ENCODE results near the gene RHOJ.

Gene RHOJ

DNA sequence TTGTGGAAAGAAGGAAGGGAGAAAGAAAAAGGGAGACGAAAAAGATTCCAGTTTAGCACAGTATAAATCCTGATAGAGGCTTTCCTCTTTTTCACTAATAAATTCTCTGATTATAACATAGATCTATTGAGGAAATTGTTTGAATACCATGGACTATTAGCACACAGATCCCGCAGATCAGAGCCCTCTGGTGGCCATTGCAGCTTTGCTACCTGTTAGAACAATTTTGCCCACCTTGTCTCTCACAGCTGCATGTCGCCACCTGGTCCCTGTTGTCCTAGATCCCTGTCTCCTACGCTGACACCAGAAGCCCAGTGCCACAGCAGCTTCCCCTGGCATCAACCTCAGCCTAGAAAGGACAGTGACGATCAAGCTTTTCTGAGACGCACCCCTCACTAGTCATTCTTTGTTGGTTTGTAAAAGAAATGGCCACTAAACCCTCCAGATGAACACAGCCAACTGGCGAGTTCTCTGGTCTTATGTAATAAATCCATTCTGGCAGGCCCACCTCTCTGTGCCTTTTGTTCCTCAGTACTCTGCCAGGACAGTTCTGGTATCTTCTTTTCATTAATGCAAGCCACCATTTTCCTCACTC is 104.6 kb downstream of the RHOJ start:
- H3K4me3 ChIP-seq (ENCODE audit: low read depth, low read length), result no peak overlapping the region

DNA sequence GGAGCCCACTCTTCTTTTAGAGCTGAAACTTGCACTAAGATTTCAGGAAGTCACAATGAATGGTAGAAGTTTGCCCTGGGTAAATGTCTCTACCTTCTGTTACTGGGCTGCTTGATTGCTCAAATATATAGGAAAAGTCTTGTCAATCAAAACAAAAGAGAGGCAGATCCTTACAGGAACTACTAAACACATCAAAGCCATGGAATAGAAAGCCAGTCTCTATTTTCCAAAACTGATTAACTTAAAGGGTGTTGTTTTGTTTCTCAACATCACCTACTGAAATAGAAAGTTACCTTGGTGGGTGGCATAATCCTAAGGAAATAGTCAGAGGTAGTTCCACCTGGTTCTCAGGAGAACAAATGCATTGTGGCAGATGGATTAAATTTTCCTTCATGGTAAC is 114.6 kb downstream of the RHOJ start, which contains the start of gene GPHB5:
Gene GPHB5, minus strand, starts transcription at position 101 of the 400 bp plus-strand sequence. CDS start 1,086 bp downstream, outside the sequence.
- Histone ChIP-seq H3K9me3 (ENCODE audit: control insufficient read depth, insufficient read depth, low read length) (no peaks in the 10 kb centered on the region), H3K27me3 (ENCODE audit: control insufficient read depth, insufficient read depth, low read length) (no peaks in the 10 kb centered on the region), H3K4me1 (ENCODE audit: control insufficient read depth, insufficient read depth, low read length) (no peaks in the 10 kb centered on the region), H3K9ac (ENCODE audit: low read depth, low read length) (no peak within 1 kb of the TSS), H3K4me3 (ENCODE audit: low read depth, low read length) (no peak within 1 kb of the TSS), H3K36me3 (ENCODE audit: control insufficient read depth, insufficient read depth, low read length) (no peaks in the 10 kb centered on the region)

More for the DNA sequence above, 104.6 kb downstream of the RHOJ start:
- no peaks in the 10 kb centered on the region for H3K36me3 ChIP-seq (ENCODE audit: control insufficient read depth, insufficient read depth, low read length)
- H3K4me1 ChIP-seq (ENCODE audit: control insufficient read depth, insufficient read depth, low read length), result no peaks in the 10 kb centered on the region
- H3K9me3 ChIP-seq (ENCODE audit: control insufficient read depth, insufficient read depth, low read length), result no peaks in the 10 kb centered on the region
- no peaks in the 10 kb centered on the region for H3K27me3 ChIP-seq (ENCODE audit: control insufficient read depth, insufficient read depth, low read length)
- no peak overlapping the region for H3K9ac ChIP-seq (ENCODE audit: low read depth, low read length)

DNA sequence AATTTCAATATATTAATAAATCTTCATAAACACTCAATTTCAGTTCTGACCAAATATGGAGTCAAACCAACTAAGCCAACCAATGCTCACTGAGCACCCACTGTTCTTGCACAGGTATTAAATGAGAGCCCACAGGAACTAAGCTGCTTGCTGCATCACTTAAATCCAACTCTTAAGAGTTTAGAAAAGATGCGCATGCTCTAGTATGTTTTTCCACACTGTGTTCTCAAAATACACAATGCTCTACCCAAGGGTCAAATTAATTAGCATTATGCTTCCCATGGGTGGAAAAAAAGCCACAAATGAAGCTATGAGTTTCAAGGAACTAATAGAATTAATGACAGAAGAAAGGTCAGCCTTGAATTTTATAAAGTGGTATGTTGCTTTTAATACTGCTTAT is 118.2 kb downstream of the RHOJ start:
- H3K4me1 ChIP-seq (ENCODE audit: control insufficient read depth, insufficient read depth, low read length), result no peaks in the 10 kb centered on the region
- no peaks in the 10 kb centered on the region for H3K27me3 ChIP-seq (ENCODE audit: control insufficient read depth, insufficient read depth, low read length)
- H3K4me3 ChIP-seq (ENCODE audit: low read depth, low read length), result no peak overlapping the region
- no peaks in the 10 kb centered on the region for H3K36me3 ChIP-seq (ENCODE audit: control insufficient read depth, insufficient read depth, low read length)
- no peak overlapping the region for H3K9ac ChIP-seq (ENCODE audit: low read depth, low read length)
- no peaks in the 10 kb centered on the region for H3K9me3 ChIP-seq (ENCODE audit: control insufficient read depth, insufficient read depth, low read length)

DNA sequence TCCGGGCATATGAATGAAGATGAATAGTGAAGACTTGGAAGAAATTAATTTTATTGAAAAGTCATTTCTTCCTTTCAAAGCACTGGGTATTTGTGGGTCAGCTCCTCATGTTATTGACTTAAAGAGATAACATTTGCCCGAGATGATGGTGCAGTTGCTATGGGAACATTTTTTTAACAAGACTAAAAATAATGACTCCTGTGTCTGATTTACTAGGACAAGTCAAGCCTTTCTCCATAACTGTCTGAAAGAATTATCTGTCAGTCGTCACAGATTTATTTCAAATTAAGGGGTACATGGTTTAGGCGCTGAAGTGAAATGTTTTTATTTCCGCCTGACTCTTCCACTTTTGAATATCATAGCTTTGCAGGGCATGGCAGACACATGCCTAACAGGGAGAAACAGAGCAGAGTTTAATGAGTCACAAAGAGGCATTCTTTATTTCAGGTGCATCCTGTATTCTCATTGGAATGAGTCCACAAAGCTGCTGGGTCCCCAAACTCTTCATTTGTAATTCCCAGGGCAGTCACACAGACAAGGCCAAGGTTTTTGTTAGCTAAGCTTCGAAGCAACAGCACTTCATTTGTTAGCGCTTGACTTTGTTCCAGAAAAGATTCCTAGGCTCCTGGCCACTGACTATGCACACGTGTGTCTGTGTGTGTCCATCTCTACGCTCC is 118.8 kb downstream of the RHOJ start:
- no peaks in the 10 kb centered on the region for H3K9me3 ChIP-seq (ENCODE audit: control insufficient read depth, insufficient read depth, low read length)
- no peak overlapping the region for H3K4me3 ChIP-seq (ENCODE audit: low read depth, low read length)
- H3K27me3 ChIP-seq (ENCODE audit: control insufficient read depth, insufficient read depth, low read length), result no peaks in the 10 kb centered on the region
- H3K9ac ChIP-seq (ENCODE audit: low read depth, low read length), result no peak overlapping the region
- no peaks in the 10 kb centered on the region for H3K4me1 ChIP-seq (ENCODE audit: control insufficient read depth, insufficient read depth, low read length)
- H3K36me3 ChIP-seq (ENCODE audit: control insufficient read depth, insufficient read depth, low read length), result no peaks in the 10 kb centered on the region

DNA sequence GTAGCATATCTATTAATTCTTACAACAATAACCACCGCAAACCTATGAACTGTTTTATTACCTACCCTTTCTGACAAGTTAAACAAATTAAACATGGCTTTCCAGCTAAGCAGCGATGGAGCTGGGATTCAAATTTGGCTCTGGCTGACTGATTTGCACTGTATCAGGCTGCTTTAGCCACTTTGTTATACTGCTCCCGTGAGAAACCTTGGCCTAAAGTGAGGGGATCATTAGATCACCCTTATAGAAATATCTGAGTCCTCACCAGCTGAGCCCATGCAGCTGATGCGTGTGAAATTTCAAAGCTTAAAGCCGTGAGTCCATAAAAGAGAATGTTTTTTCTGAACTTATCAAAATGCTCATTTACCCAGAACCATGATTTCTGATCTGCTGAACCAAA is 122.6 kb downstream of the RHOJ start:
- H3K4me3 ChIP-seq (ENCODE audit: low read depth, low read length), result no peak overlapping the region
- H3K9ac ChIP-seq (ENCODE audit: low read depth, low read length), result no peak overlapping the region
- no peaks in the 10 kb centered on the region for H3K9me3 ChIP-seq (ENCODE audit: control insufficient read depth, insufficient read depth, low read length)
- H3K4me1 ChIP-seq (ENCODE audit: control insufficient read depth, insufficient read depth, low read length), result no peaks in the 10 kb centered on the region
- H3K27me3 ChIP-seq (ENCODE audit: control insufficient read depth, insufficient read depth, low read length), result no peaks in the 10 kb centered on the region
- no peaks in the 10 kb centered on the region for H3K36me3 ChIP-seq (ENCODE audit: control insufficient read depth, insufficient read depth, low read length)

DNA sequence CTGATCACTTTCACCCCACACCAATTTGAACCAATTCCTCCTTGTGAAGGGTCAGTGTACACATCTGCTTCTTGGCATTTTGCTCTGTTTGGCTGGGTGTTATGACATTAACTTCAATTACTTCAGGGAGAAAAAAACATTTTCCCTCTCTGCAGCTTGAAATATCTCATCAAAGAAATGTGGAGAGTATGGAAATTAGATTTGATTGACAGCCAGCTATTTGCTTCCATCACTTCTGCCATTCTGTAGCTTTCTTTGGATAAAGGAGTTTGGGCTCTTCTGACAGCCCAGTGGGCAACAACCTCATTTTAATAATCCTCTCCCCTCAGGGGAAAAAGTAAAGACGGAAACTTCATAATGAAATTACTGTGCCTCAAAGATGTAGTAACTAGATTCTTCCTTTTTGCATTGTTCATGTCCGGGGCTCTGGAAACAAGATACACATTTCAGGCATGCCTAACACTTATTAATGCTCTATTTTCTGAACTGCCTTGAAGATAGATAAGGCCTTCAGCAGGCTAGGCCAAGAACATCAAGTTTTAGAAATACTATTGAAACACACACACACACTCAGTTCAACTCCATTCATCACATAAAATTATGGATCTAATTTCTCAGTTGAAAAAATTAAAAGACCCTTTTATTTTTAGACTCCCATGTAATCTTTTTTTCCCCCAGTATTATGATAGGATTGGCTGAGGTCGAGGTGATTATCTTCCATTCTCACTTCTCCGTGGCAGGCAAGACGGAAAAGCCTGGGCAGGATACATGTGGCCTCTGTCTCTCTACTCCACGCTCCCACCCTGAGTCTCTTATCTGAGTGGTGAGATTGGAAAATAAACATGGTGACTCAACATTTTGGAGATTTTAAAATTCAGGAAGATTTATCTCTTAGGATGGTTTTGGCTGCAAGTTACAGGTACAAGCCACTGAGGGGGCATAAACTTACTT is 124.8 kb downstream of the RHOJ start:
- Histone ChIP-seq H3K27me3 (ENCODE audit: control insufficient read depth, insufficient read depth, low read length) (no peaks in the 10 kb centered on the region), H3K4me1 (ENCODE audit: control insufficient read depth, insufficient read depth, low read length) (no peaks in the 10 kb centered on the region), H3K36me3 (ENCODE audit: control insufficient read depth, insufficient read depth, low read length) (no peaks in the 10 kb centered on the region), H3K4me3 (ENCODE audit: low read depth, low read length) (no peak overlapping the region), H3K9ac (ENCODE audit: low read depth, low read length) (no peak overlapping the region), H3K9me3 (ENCODE audit: control insufficient read depth, insufficient read depth, low read length) (no peaks in the 10 kb centered on the region)

DNA sequence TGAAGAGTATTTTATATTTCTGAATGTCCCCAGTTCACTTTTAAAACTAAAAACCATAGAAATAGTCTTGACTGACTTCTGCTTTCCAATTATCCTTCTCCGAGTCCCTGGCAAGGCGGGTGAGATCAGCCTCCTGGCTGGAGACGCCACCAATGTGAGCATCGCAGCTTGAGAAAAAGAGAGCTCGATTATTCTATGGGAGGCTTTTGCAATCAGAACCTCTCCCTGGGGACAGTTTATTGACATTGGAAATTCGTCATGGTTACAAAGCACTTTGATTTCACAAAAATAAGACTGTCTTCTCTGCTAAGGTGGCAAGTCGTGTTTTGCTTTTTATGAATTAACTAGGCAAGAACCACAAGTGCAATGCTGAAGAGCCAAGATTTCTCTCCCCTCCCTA is 138.1 kb downstream of the RHOJ start:
- no peaks in the 10 kb centered on the region for H3K9me3 ChIP-seq (ENCODE audit: control insufficient read depth, insufficient read depth, low read length)
- H3K4me3 ChIP-seq (ENCODE audit: low read depth, low read length), result no peak overlapping the region
- no peaks in the 10 kb centered on the region for H3K4me1 ChIP-seq (ENCODE audit: control insufficient read depth, insufficient read depth, low read length)
- H3K27me3 ChIP-seq (ENCODE audit: control insufficient read depth, insufficient read depth, low read length), result no peaks in the 10 kb centered on the region
- H3K9ac ChIP-seq (ENCODE audit: low read depth, low read length), result no peak overlapping the region
- H3K36me3 ChIP-seq (ENCODE audit: control insufficient read depth, insufficient read depth, low read length), result no peaks in the 10 kb centered on the region

All from iPS-15b (cell line).